ENCODE measurements around the gene CES4A.

- TF ChIP-seq EZH2 (IDR thresholded peaks at IDR 0.05; ENCODE audit: borderline replicate concordance) (no peak), CTCF (IDR thresholded peaks at IDR 0.05; ENCODE audit: poor library complexity) (no peak), EZH2phosphoT487 (IDR thresholded peaks at IDR 0.05; ENCODE audit: low read depth, severe bottlenecking, unreplicated experiment) (no peak)
Observed at GRCh38 chr16:66991545-66992077, 3.2 kb downstream of the CES4A start.
